Erythroblast (primary cell): ENCODE data around the gene SLC38A8.

Source experiments
- DNase-seq, 2 experiments: peaks; one replicate each; lab custom pipeline; 2025; lab: John Stamatoyannopoulos, UW
- GATA1 ChIP-seq: IDR thresholded peaks from 2 replicates; pipeline ENCODE4 v1.6.1; 2011; ENCODE audit warnings: low read depth, mild to moderate bottlenecking, control low read depth, low read length, moderate library complexity
- POLR2A ChIP-seq: IDR thresholded peaks from 2 replicates; pipeline ENCODE4 v1.6.1; 2011; ENCODE audit warnings: mild to moderate bottlenecking, low read length

The SLC38A8 gene

GRCh38 chr16:84042308-84042878, at the start of gene SLC38A8:
Gene SLC38A8, minus strand, starts transcription at chr16:84042795. Its CDS starts 638 bp downstream, at chr16:84042157.
- no peak for TF ChIP-seq POLR2A
- TF ChIP-seq GATA1, result no peak
- no peak for DNase-seq

GRCh38 chr16:84091460-84091859, 48.9 kb upstream of the SLC38A8 start:
- TF ChIP-seq POLR2A, result no peak
- no peak for TF ChIP-seq GATA1
- no peak for DNase-seq

GRCh38 chr16:84090211-84090610, 47.6 kb upstream of the SLC38A8 start:
- TF ChIP-seq POLR2A, result no peak
- no peak for TF ChIP-seq GATA1
- DNase-seq, result no peak

- TF ChIP-seq GATA1, result no peak
- no peak for TF ChIP-seq POLR2A
- DNase-seq, result peak; percentile 23 to 35
Measured at GRCh38 chr16:84088695-84089395, 46.2 kb upstream of the SLC38A8 start.

- no peak for DNase-seq
- TF ChIP-seq GATA1 (no peak), POLR2A (no peak)
Measured at GRCh38 chr16:84087466-84088151, 45.0 kb upstream of the SLC38A8 start.

- no peak for DNase-seq
- TF ChIP-seq GATA1 (no peak), POLR2A (no peak)
Measured at GRCh38 chr16:84087001-84087400, 44.4 kb upstream of the SLC38A8 start.

- no peak for DNase-seq
- no peak for TF ChIP-seq GATA1
- TF ChIP-seq POLR2A, result no peak
Measured at GRCh38 chr16:84086341-84086740, 43.7 kb upstream of the SLC38A8 start.

GRCh38 chr16:84085773-84086172, 43.2 kb upstream of the SLC38A8 start:
- TF ChIP-seq POLR2A (no peak), GATA1 (no peak)
- DNase-seq, result peak; percentile 19 to 20

GRCh38 chr16:84085271-84085667, 42.7 kb upstream of the SLC38A8 start:
- TF ChIP-seq GATA1, result no peak
- TF ChIP-seq POLR2A, result no peak
- no peak for DNase-seq

GRCh38 chr16:84084570-84085270, 42.1 kb upstream of the SLC38A8 start:
- DNase-seq, result peak; percentile 76 to 86
- no peak for TF ChIP-seq GATA1
- TF ChIP-seq POLR2A, result no peak

- no peak for TF ChIP-seq GATA1
- no peak for TF ChIP-seq POLR2A
- no peak for DNase-seq
Measured at GRCh38 chr16:84082835-84083569, 40.4 kb upstream of the SLC38A8 start.

- no peak for TF ChIP-seq POLR2A
- no peak for TF ChIP-seq GATA1
- no peak for DNase-seq
Measured at GRCh38 chr16:84082110-84082509, 39.5 kb upstream of the SLC38A8 start.

GRCh38 chr16:84081446-84081989, 38.9 kb upstream of the SLC38A8 start:
- no peak for DNase-seq
- TF ChIP-seq GATA1, result no peak
- TF ChIP-seq POLR2A, result no peak
